HepG2 (cell line): ENCODE measurements around the gene DNMT3B. TPM values are rescaled to one million over a fixed set of nuclear protein-coding genes. Genes with fewer than 3 reads are reported as not detected.

Source experiments
- CCAR2 ChIP-seq: fragments of 200-400 bp; formaldehyde crosslinking; optimal IDR thresholded peaks from 2 replicates; pipeline ENCODE3; 2018; ENCODE audit warnings: low read depth, mild to moderate bottlenecking, low read length, moderate library complexity
- GZF1 ChIP-seq: sonication (generic); formaldehyde crosslinking; IDR thresholded peaks from 2 replicates; pipeline ENCODE4 v1.5.1; 2020; ENCODE audit warnings: mild to moderate bottlenecking, missing genetic modification reagents
- HMG20A ChIP-seq: IDR thresholded peaks from 2 replicates; pipeline ENCODE4 v1.6.1; 2016; ENCODE audit warnings: borderline replicate concordance
- HNF4A ChIP-seq: sonication (generic); formaldehyde crosslinking; IDR thresholded peaks from 2 replicates; pipeline ENCODE4 v1.4.0; 2020; ENCODE audit warnings: missing genetic modification reagents
- KLF12 ChIP-seq: sonication (generic); formaldehyde crosslinking; IDR thresholded peaks from 2 replicates; pipeline ENCODE4 v1.4.0; 2020; ENCODE audit warnings: missing genetic modification reagents, borderline replicate concordance
- NFE2L1 ChIP-seq: sonication (generic); formaldehyde crosslinking; IDR thresholded peaks from 2 replicates; pipeline ENCODE4 v1.4.0; 2020; ENCODE audit warnings: missing genetic modification reagents, mild to moderate bottlenecking, borderline replicate concordance
- NFKB2 ChIP-seq: sonication (generic); formaldehyde crosslinking; IDR thresholded peaks from 2 replicates; pipeline ENCODE4 v1.4.0; 2020; ENCODE audit warnings: missing genetic modification reagents, borderline replicate concordance
- NONO ChIP-seq, 2 experiments: fragments of 450-650 bp in 1 of 2; sonication (generic) in 1 of 2; formaldehyde crosslinking in 1 of 2; IDR thresholded peaks in 1 of 2; conservative IDR thresholded peaks in 1 of 2; 2 replicates each; pipeline versions ENCODE4 v1.6.1 to v1.8.0; 2017 to 2022; ENCODE audit warnings: mild to moderate bottlenecking in 1 of 2, missing genetic modification reagents in 1 of 2, moderate library complexity in 1 of 2
- NRL ChIP-seq: sonication (generic); formaldehyde crosslinking; IDR thresholded peaks from 2 replicates; pipeline ENCODE4 v1.5.0; 2020; ENCODE audit warnings: missing genetic modification reagents, mild to moderate bottlenecking, moderate library complexity, borderline replicate concordance
- PLRG1 ChIP-seq: fragments of 450-650 bp; conservative IDR thresholded peaks from 2 replicates; pipeline ENCODE4 v1.6.1; 2016
- REPIN1 ChIP-seq: sonication (generic); formaldehyde crosslinking; IDR thresholded peaks from 2 replicates; pipeline ENCODE4 v1.8.0; 2022; ENCODE audit warnings: missing genetic modification reagents, low read depth, mild to moderate bottlenecking, borderline replicate concordance
- RFXANK ChIP-seq: IDR thresholded peaks from 2 replicates; pipeline ENCODE4 v1.6.1; 2016
- ZFP36L2 ChIP-seq: sonication (generic); formaldehyde crosslinking; IDR thresholded peaks from 2 replicates; pipeline ENCODE4 v1.4.0; 2020; ENCODE audit warnings: missing genetic modification reagents
- ZFY ChIP-seq: sonication (generic); formaldehyde crosslinking; IDR thresholded peaks from 2 replicates; pipeline ENCODE4 v1.4.0; 2020; ENCODE audit warnings: missing genetic modification reagents
- ZMYM3 ChIP-seq: sonication (generic); formaldehyde crosslinking; IDR thresholded peaks from 2 replicates; pipeline ENCODE4 v1.5.1; 2020; ENCODE audit warnings: mild to moderate bottlenecking, missing genetic modification reagents
- ZNF30 ChIP-seq: sonication (generic); formaldehyde crosslinking; IDR thresholded peaks from 2 replicates; pipeline ENCODE4 v1.5.0; 2020; ENCODE audit warnings: mild to moderate bottlenecking, missing genetic modification reagents
- ZNF44 ChIP-seq: sonication (generic); formaldehyde crosslinking; IDR thresholded peaks from 2 replicates; pipeline ENCODE4 v1.5.1; 2020; ENCODE audit warnings: mild to moderate bottlenecking, missing genetic modification reagents
- ZNF484 ChIP-seq: sonication (generic); formaldehyde crosslinking; IDR thresholded peaks from 2 replicates; pipeline ENCODE4 v1.5.1; 2020; ENCODE audit warnings: mild to moderate bottlenecking, low read depth, missing genetic modification reagents, borderline replicate concordance
- ZNF749 ChIP-seq: sonication (generic); formaldehyde crosslinking; IDR thresholded peaks from 2 replicates; pipeline ENCODE4 v1.8.0; 2022; ENCODE audit warnings: mild to moderate bottlenecking, missing genetic modification reagents, moderate library complexity, borderline replicate concordance
- ZNF776 ChIP-seq: sonication (generic); formaldehyde crosslinking; IDR thresholded peaks from 2 replicates; pipeline ENCODE4 v1.4.0; 2020; ENCODE audit warnings: mild to moderate bottlenecking, missing genetic modification reagents
- ZNF781 ChIP-seq: sonication (generic); formaldehyde crosslinking; IDR thresholded peaks from 2 replicates; pipeline ENCODE4 v1.5.1; 2020; ENCODE audit warnings: borderline replicate concordance, mild to moderate bottlenecking, missing genetic modification reagents; ENCODE audit errors: not compliant biosample characterization
- ZNF792 ChIP-seq: IDR thresholded peaks from 2 replicates; pipeline ENCODE4 v1.6.1; 2016
- ZNF891 ChIP-seq: sonication (generic); formaldehyde crosslinking; IDR thresholded peaks from 2 replicates; pipeline ENCODE4 v1.5.0; 2020; ENCODE audit warnings: mild to moderate bottlenecking, missing genetic modification reagents
- polyA plus RNA-seq, 8 experiments: library from polyadenylated mRNA; depleted of rRNA in 3 of 8; stranded (reverse) in 7 of 8; unstranded in 1 of 8; fragments of >200 nt; fragmentation: Illumina TruSeq in 4 of 8; extraction: Trizol in 4 of 8; gene quantifications; 2 replicates each; pipeline versions ENCODE4 v1.2.1 to v1.2.3, GENCODE V29; 2011 to 2016; ENCODE audit warnings: low read depth in 4 of 8, missing spikeins in 1 of 8, mixed read lengths in 1 of 8; ENCODE audit not compliant: insufficient read depth in 1 of 8
- total RNA-seq, 5 experiments: library from RNA; depleted of rRNA; stranded (reverse); fragments of >200 nt; fragmentation: Illumina TruSeq; extraction: Trizol; gene quantifications; 2 replicates each; pipeline ENCODE4 v1.2.3, GENCODE V29; 2016; ENCODE audit warnings: low read depth in 1 of 5
- TF ChIP-seq, protein P1 (sequence below): sonication (generic); formaldehyde crosslinking; IDR thresholded peaks from 2 replicates; pipeline ENCODE4 v1.4.0; 2020; ENCODE audit warnings: missing genetic modification reagents, borderline replicate concordance
- TF ChIP-seq, protein P2 (sequence below): sonication (generic); formaldehyde crosslinking; IDR thresholded peaks from 2 replicates; pipeline ENCODE4 v1.4.0; 2020; ENCODE audit warnings: mild to moderate bottlenecking, missing genetic modification reagents
- TF ChIP-seq, protein P3 (sequence below): sonication (generic); formaldehyde crosslinking; conservative IDR thresholded peaks from 2 replicates; pipeline ENCODE4 v1.8.0; 2022; ENCODE audit warnings: low read depth, missing genetic modification reagents

The DNMT3B gene
- total and polyA plus RNA-seq, 2 of the 13 experiments (the other 11 are each of a cell fraction or from before 2014, with no cell fraction given), result 3.8 to 13.9 TPM

DNA sequence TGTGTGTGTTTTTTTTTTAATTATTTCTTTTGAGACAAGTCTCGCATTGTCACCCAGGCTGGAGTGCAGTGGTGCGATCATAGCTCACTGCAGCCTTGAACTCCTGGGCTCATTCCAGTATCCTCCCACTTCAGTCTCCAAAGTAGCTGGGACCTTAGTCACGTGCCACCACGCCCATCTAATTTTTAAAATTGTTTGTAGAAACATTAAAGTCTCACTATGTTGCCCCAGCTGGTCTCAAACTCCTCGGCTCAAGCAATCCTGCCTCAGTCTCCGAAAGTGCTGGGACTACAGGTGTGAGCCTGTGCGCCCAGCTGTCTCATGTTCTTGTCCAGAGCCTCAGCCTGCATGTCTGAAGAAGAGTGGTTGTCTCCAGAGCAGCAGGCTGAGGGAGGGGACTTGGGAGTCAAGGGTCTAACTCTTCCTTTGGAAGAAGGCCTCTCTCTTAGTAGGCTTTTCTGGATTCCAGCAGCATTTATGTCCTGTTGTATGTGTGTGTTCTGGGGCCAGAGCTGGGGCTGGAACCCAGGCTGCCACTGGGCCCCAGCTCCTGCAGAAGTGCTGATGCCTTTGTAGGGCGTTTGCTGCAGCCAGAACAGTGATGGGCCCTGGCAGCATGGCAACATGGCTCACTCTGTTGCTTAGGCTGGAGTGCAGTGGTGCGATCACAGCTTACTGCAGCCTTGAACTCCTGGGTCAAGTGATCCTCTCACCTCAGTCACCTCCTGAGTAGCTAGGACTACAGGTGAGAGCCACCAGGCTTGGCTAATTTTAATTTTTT is 5.4 kb downstream of the DNMT3B start (continued):
- TF ChIP-seq, protein P1, sequence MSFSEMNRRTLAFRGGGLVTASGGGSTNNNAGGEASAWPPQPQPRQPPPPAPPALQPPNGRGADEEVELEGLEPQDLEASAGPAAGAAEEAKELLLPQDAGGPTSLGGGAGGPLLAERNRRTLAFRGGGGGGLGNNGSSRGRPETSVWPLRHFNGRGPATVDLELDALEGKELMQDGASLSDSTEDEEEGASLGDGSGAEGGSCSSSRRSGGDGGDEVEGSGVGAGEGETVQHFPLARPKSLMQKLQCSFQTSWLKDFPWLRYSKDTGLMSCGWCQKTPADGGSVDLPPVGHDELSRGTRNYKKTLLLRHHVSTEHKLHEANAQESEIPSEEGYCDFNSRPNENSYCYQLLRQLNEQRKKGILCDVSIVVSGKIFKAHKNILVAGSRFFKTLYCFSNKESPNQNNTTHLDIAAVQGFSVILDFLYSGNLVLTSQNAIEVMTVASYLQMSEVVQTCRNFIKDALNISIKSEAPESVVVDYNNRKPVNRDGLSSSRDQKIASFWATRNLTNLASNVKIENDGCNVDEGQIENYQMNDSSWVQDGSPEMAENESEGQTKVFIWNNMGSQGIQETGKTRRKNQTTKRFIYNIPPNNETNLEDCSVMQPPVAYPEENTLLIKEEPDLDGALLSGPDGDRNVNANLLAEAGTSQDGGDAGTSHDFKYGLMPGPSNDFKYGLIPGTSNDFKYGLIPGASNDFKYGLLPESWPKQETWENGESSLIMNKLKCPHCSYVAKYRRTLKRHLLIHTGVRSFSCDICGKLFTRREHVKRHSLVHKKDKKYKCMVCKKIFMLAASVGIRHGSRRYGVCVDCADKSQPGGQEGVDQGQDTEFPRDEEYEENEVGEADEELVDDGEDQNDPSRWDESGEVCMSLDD (CRISPR knock-in tag), result no peak
- TF ChIP-seq CCAR2 (no peak), HNF4A (peak; percentile 69), GZF1 (CRISPR knock-in tag) (no peak), NRL (no peak), NONO (IDR thresholded peaks at IDR 0.05) (no peak), NONO (CRISPR knock-in tag; conservative IDR thresholded peaks at IDR 0.05) (no peak), NFE2L1 (CRISPR knock-in tag) (0 out of 2 replicates have a peak, but pooled peaks have one; percentile 77), RFXANK (CRISPR knock-in tag) (no peak), ZNF891 (no peak), NFKB2 (CRISPR knock-in tag) (peak; percentile 65; the same call in 1 of the 2 replicates), ZNF30 (CRISPR knock-in tag) (no peak), REPIN1 (CRISPR knock-in tag) (no peak), ZMYM3 (CRISPR knock-in tag) (peak; percentile 19; the same call in 1 of the 2 replicates), ZNF792 (no peak; the same call in 1 of the 2 replicates), HMG20A (no peak), KLF12 (CRISPR knock-in tag) (0 out of 2 replicates have a peak, but pooled peaks have one; percentile 41), ZNF484 (CRISPR knock-in tag) (no peak), ZNF776 (CRISPR knock-in tag) (no peak), ZFY (CRISPR knock-in tag) (no peak), ZNF781 (no peak), PLRG1 (no peak), ZFP36L2 (CRISPR knock-in tag) (no peak), ZNF749 (CRISPR knock-in tag) (no peak), ZNF44 (CRISPR knock-in tag) (no peak)
- TF ChIP-seq, protein P2, sequence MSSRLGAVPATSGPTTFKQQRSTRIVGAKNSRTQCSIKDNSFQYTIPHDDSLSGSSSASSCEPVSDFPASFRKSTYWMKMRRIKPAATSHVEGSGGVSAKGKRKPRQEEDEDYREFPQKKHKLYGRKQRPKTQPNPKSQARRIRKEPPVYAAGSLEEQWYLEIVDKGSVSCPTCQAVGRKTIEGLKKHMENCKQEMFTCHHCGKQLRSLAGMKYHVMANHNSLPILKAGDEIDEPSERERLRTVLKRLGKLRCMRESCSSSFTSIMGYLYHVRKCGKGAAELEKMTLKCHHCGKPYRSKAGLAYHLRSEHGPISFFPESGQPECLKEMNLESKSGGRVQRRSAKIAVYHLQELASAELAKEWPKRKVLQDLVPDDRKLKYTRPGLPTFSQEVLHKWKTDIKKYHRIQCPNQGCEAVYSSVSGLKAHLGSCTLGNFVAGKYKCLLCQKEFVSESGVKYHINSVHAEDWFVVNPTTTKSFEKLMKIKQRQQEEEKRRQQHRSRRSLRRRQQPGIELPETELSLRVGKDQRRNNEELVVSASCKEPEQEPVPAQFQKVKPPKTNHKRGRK (CRISPR knock-in tag), result no peak
- TF ChIP-seq, protein P3, sequence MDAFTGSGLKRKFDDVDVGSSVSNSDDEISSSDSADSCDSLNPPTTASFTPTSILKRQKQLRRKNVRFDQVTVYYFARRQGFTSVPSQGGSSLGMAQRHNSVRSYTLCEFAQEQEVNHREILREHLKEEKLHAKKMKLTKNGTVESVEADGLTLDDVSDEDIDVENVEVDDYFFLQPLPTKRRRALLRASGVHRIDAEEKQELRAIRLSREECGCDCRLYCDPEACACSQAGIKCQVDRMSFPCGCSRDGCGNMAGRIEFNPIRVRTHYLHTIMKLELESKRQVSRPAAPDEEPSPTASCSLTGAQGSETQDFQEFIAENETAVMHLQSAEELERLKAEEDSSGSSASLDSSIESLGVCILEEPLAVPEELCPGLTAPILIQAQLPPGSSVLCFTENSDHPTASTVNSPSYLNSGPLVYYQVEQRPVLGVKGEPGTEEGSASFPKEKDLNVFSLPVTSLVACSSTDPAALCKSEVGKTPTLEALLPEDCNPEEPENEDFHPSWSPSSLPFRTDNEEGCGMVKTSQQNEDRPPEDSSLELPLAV (CRISPR knock-in tag), result no peak
